A673 (cell line): ENCODE measurements around the gene SRGAP1.

Source experiments
- CTCF ChIP-seq: fragments of 300-800, 200-600 bp; sonication (generic); conservative IDR thresholded peaks from 2 replicates; pipeline ENCODE4 v1.5.1; 2017; ENCODE audit warnings: low read depth, mild to moderate bottlenecking, antibody characterized with exemption, low read length, moderate library complexity, mixed read lengths
- EZH2 ChIP-seq: fragments of 200-600 bp; sonication (generic); IDR thresholded peaks from 2 replicates; pipeline ENCODE4 v1.6.1; 2017; ENCODE audit warnings: borderline replicate concordance, low read depth, mild to moderate bottlenecking, mixed read lengths, antibody characterized with exemption, low read length; ENCODE audit not compliant: poor library complexity, severe bottlenecking

GRCh38 chr12:63815482-63815852 lies 29.0 kb upstream of the SRGAP1 start:
- no peak for TF ChIP-seq CTCF
- no peak for TF ChIP-seq EZH2
